Measurements from ENCODE around the gene EEPD1.
"Not testable (repeated sequence)": the region's sequence is repeated elsewhere in the genome, so short reads cannot be mapped to it uniquely, and the experiment has no call there.

EEPD1 gene

GRCh38 chr7:36217961-36218284 lies 64.9 kb downstream of the EEPD1 start:
- DNase-seq, result no peak

- no peak for DNase-seq
These were observed 66.4 kb downstream of the EEPD1 start for GRCh38 chr7:36219429-36219828.

- no peak for DNase-seq
These were observed 70.8 kb downstream of the EEPD1 start for GRCh38 chr7:36223851-36224250.

- no peak for DNase-seq
These were observed 72.1 kb downstream of the EEPD1 start for GRCh38 chr7:36224934-36225858.

- DNase-seq, result no peak
These were observed 73.1 kb downstream of the EEPD1 start for GRCh38 chr7:36226151-36226550.

- no peak for DNase-seq
These were observed 74.2 kb downstream of the EEPD1 start for GRCh38 chr7:36227223-36227622.

- no peak for DNase-seq
These were observed 75.0 kb downstream of the EEPD1 start for GRCh38 chr7:36228039-36228438.

GRCh38 chr7:36231406-36231805 lies 78.4 kb downstream of the EEPD1 start:
- no peak for DNase-seq

DNA sequence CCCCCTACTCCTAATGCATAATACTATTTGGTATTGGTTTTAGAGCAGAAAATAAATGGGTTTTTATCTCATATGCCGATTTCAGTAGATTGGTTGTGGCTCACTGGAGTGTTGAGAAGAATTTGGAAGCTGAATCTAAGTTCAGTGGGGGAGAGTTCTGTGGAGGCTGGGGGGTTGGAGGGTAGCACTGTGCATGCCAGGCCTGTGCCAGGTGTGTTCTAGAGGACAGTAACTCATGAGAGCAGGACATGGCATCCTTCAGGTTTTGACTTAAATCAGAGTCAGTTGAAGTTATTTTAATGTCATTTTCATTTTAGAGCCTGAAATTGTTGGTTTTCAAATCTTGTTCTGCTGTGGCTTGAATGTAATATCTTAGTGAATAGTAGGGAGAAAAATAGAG lies 79.5 kb downstream of the EEPD1 start:
- DNase-seq, result no peak

DNA sequence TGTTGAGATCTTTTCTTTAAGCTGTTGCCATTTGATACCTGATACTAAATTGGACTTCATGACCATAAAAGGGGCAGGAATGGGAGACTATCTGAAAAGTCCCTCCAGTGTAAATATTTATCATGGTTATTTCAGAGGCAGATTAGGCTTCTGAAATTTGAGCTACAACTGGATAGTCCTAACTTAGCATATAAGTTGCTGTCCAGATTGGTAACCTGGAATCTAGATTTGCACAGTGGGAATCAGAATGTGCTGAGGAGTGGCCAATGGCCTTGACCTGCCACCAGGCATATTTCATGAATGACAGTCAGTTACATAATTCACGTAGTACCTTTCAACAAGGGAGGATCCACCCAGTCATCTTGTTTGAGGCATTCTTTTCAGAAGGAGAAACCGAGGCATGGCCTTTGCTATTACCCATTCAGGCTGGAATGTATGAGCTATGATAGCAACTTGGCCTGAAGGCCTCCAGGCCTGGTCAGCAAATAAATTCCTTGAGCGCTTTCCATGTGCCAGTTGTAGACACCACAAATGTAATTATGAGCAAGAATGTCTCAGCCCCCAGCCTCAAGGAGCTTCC lies 80.0 kb downstream of the EEPD1 start:
- no peak for DNase-seq

DNA sequence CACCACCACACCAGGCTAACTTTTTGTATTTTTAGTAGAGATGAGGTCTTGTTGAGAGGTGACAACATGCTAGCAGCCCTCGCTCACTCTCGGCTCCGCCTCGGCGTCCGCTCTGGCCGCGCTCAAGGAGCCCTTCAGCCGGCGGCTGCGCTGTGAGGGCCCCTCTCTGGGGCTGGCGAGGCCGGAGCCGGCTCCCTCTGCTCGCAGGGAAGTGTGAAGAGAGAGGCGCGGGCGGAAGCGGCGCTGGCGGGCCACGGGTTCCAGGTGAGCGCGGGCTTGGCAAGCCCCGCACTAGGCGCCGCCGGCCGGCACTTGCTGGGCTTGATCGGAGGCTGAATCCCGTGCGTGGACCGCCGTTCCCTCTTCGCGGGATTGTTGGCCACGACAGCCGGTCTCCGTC lies 83.0 kb downstream of the EEPD1 start:
- no peak for DNase-seq

DNA sequence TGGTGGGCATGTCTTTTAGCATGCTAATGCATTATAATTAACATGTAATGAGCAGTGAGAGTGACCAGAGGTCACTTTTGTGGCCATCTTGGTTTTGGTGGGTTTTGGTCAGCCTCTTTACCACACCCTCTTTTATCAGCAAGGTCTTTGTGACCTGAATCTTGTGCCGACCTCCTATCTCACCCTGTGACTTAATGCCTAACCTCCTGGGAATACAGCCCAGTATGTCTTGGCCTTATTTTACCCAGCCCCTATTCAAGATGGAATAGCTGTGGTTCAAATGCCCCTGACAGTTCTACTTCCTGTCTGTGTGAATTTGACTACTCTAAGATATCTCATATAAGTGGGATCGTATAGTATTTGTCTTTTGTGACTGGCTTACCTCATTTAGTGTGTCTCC lies 85.1 kb downstream of the EEPD1 start:
- DNase-seq, result no peak

- DNase-seq, result peak; percentile 46
These were observed 90.3 kb downstream of the EEPD1 start for GRCh38 chr7:36243356-36243755.

DNA sequence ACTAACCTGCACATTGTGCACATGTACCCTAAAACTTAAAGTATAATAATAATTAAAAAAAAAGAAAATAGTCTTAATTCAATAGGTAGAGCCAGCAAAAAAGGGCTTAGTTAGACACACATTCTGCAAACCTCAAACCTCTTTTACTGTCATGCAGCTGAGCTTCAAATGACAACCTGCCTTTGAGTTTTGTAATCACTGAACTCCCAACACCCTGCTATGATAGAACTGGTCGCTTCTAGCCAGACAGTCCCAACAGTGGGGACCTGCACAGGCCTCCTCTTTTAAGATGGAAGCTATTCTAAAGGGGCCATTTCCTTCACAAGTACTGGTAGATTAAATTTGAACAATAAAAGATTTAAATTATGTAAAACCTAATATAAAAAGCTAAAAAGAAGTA lies 90.9 kb downstream of the EEPD1 start:
- DNase-seq, result not testable (repeated sequence)

GRCh38 chr7:36244429-36244828 lies 91.4 kb downstream of the EEPD1 start:
- DNase-seq, result no peak

DNA sequence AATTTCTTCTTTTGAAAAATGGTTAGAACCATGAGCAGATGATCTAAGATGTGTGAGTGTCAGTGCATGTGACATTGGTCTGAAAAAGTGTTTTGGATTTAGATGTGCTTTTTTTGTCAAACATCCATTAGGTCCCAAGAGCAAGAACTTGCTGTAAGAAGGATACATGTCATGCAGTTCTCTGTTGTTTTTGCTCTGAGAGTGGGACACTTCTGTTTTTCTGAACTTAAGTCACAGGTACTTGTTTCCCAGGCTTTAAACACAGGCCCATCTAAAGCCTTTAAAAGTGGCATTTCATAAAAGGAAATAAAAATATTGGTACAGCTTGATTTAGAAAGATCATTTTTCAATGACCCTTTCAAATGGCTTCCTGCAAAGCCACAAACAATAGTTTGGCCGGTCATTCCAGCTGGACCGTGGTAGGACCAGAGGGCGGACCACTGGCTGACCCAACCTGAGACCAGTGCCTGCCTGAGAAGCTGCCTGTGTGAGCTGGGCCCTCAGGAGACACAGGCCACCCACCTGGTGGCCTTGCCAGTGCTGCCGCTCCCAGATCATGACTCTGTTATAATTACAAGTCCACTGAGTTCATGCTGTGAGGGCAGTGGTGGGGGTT lies 92.7 kb downstream of the EEPD1 start:
- no peak for DNase-seq

DNA sequence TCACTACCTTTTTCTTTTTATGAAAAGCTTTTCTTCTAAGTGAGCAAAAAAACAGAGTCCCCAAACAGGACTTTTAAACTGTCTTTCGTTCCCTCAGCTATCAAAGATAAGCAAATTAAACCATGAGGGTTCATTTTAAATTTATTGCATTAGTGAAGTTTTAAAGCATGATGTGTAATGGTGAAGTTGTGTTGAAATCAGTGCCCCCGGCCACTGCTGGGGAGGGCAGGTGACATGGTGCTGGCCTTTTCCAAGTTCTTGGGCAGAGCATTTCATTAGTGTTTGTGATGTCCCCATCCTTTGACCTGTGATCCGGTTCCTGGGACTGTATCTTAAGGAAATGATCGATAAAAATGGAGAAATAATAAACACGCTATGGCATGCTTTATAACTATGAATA lies 96.0 kb downstream of the EEPD1 start:
- no peak for DNase-seq

GRCh38 chr7:36253699-36254098 lies 100.6 kb downstream of the EEPD1 start:
- DNase-seq, result no peak

GRCh38 chr7:36258510-36259259 lies 105.6 kb downstream of the EEPD1 start:
- DNase-seq, result peak; percentile 72

- no peak for DNase-seq
These were observed 107.4 kb downstream of the EEPD1 start for GRCh38 chr7:36260481-36260880.

DNA sequence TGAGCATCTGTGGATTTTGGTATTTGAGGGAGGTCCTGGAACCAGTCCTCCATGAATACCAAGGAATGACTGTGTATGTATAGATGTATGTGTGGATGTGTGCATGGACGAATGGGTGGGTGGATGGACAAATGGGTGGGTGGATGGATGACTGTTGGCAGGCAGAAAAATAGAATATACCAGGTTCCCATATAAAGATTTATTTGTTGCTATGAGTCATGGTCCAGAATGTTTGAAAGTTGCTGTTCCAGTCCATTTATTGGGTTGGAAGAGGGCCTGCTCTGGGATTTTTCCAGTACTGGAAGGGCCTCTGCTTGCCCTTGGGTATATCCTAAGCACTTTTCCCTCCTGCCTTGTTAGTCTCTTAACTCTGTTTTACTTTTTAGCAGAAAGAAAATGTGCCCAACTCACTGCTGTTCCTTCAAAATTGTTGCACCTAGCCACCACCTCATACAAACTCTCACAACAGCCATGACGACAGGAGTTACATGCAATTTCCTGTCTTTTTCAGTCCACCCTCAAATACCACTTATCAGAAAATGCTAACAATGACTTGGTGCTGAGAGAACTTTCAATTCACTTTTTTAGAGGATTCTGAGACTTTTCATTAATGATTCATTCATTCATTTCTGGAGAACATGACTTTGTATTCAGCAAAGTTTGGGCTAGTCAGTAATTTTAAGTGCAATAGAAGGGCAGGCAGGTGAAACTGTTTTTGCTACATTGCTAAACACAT lies 108.1 kb downstream of the EEPD1 start:
- no peak for DNase-seq

DNA sequence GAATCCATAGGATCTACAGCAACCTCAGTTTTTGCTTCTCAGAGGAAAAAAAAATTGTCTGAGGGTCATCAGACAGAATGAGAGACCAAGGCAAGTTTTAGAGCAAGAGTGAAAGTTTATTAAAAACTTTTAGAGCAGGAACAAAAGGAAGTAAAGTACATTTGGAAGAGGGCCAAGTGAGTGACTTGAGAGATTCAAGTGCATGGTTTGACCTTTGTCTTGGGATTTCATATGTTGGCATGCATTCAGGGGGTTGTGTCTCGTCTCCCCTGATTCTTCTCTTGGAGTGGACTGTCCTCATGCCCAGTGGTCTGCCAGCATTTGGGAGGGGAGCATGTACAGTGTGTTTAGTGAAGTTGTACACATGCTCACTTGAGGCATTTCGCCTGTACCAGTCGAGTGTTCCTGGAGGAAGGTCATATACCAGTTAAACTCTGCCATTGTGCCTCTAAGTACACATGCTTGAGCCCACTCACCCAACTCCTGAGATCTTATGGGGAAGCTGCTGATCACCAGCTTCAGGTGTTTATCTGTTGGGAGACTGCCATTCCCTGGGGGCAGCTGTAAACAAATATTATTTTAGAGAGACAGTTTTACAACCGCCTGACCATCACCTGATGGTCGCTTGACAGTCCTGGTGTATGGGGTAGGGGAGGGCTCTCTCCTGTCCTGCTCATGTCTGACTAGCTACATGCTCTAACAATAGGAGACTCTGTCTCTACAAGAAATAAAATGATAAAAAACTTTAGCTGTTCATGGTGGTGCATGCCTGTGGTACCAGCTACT lies 109.4 kb downstream of the EEPD1 start:
- DNase-seq, result no peak
